WI38 (cell line): ENCODE results near the gene RALY.

Source experiments
- H3K4me3 ChIP-seq: 2 replicates; pipeline ENCODE4 v1.5.1; 2011; ENCODE audit warnings: low read depth, mild to moderate bottlenecking, control low read depth, low read length
- CTCF ChIP-seq: IDR thresholded peaks from 2 replicates; pipeline ENCODE4 v1.5.1; 2012; ENCODE audit warnings: low read depth, mild to moderate bottlenecking, control low read depth, low read length

RALY gene

GRCh38 chr20:34076952-34077351, 83.2 kb downstream of the RALY start:
- no peak for TF ChIP-seq CTCF

GRCh38 chr20:34078540-34078939, 84.8 kb downstream of the RALY start:
- TF ChIP-seq CTCF: no peak
- H3K4me3 ChIP-seq: no peak overlapping the region

More at GRCh38 chr20:34076952-34077351, 83.2 kb downstream of the RALY start:
- no peak overlapping the region for H3K4me3 ChIP-seq

GRCh38 chr20:34079818-34080217, 86.1 kb downstream of the RALY start:
- no peak overlapping the region for H3K4me3 ChIP-seq
- no peak for TF ChIP-seq CTCF

GRCh38 chr20:34082232-34082887, 88.6 kb downstream of the RALY start:
- TF ChIP-seq CTCF: no peak
- H3K4me3 ChIP-seq: no peak overlapping the region

GRCh38 chr20:34083137-34083536, 89.4 kb downstream of the RALY start:
- no peak for TF ChIP-seq CTCF
- no peak overlapping the region for H3K4me3 ChIP-seq

GRCh38 chr20:34083781-34084180, 90.1 kb downstream of the RALY start:
- TF ChIP-seq CTCF: no peak
- no peak overlapping the region for H3K4me3 ChIP-seq

- no peak for TF ChIP-seq CTCF
- H3K4me3 ChIP-seq: no peak overlapping the region
Measured at GRCh38 chr20:34084227-34084923, 90.7 kb downstream of the RALY start.
